GM23338 (cell line): ENCODE results near the gene SLC29A2.

Source experiments
- NANOG ChIP-seq: IDR thresholded peaks from 2 replicates; pipeline ENCODE4 v1.6.1; 2016; ENCODE audit warnings: antibody characterized with exemption, borderline replicate concordance
- POLR2AphosphoS5 ChIP-seq: IDR thresholded peaks from 2 replicates; pipeline ENCODE4 v1.6.1; 2016; ENCODE audit warnings: antibody characterized with exemption, low read depth
- ZNF114 ChIP-seq: fragments of 250-450 bp; sonication (Bioruptor Pico); IDR thresholded peaks from 2 replicates; pipeline ENCODE4 v1.5.0; 2020; ENCODE audit warnings: mild to moderate bottlenecking, moderate library complexity
- TF ChIP-seq, protein P1 (sequence below), 2 experiments: fragments of 200-600 bp in 1 of 2; sonication (generic) in 1 of 2; conservative IDR thresholded peaks; 2 replicates each; pipeline versions ENCODE4 v1.5.1 to v1.6.1; 2016 to 2017; ENCODE audit warnings: antibody characterized with exemption in 2 of 2, low read depth in 2 of 2, mild to moderate bottlenecking in 2 of 2, moderate library complexity in 1 of 2

GRCh38 chr11:66333220-66333877 lies 38.2 kb downstream of the SLC29A2 start:
- TF ChIP-seq, protein P1, sequence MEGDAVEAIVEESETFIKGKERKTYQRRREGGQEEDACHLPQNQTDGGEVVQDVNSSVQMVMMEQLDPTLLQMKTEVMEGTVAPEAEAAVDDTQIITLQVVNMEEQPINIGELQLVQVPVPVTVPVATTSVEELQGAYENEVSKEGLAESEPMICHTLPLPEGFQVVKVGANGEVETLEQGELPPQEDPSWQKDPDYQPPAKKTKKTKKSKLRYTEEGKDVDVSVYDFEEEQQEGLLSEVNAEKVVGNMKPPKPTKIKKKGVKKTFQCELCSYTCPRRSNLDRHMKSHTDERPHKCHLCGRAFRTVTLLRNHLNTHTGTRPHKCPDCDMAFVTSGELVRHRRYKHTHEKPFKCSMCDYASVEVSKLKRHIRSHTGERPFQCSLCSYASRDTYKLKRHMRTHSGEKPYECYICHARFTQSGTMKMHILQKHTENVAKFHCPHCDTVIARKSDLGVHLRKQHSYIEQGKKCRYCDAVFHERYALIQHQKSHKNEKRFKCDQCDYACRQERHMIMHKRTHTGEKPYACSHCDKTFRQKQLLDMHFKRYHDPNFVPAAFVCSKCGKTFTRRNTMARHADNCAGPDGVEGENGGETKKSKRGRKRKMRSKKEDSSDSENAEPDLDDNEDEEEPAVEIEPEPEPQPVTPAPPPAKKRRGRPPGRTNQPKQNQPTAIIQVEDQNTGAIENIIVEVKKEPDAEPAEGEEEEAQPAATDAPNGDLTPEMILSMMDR (conservative IDR thresholded peaks at IDR 0.05; ENCODE audit: low read depth in 2 of 2): peak in 1 of 2 experiments; percentile 11; a peak in 1 of 4 replicates
- TF ChIP-seq POLR2AphosphoS5: no peak
- no peak for TF ChIP-seq NANOG
- TF ChIP-seq ZNF114 (CRISPR knock-in tag): no peak
